Activated CD4-positive, alpha-beta T cell treated with anti-CD3 and anti-CD28 coated beads for 36 hours (primary cell): ENCODE measurements around the gene RNF169. TPM values are rescaled to one million over a fixed set of nuclear protein-coding genes. Genes with fewer than 3 reads are reported as not detected.

Experiments
- ATAC-seq: fragments of 200-7000 bp; cut with Tn5 transposase; one replicate; pipeline ENCODE4 v1.10.0; 2021; ENCODE audit warnings: mild to moderate bottlenecking, moderate library complexity
- CTCF ChIA-PET: fragments of 350-600 bp; sonication (Branson Sonifier 250); formaldehyde crosslinking; loops from one replicate; lab custom pipeline; 2021; ENCODE audit warnings: antibody characterized with exemption; lab: Charles Lee
- POLR2A ChIA-PET: fragments of 350-600 bp; sonication (Branson Sonifier 250); formaldehyde crosslinking; loops from one replicate; lab custom pipeline; 2021; ENCODE audit warnings: antibody characterized with exemption, inconsistent platforms; lab: Charles Lee
- DNase-seq: peaks from one replicate; pipeline ENCODE4 v3.0.0-alpha.2; 2020
- H3K27ac Mint-ChIP-seq: one replicate; pipeline ENCODE4 v1.8.0; 2021; ENCODE audit warnings: mixed read lengths
- H3K27me3 Mint-ChIP-seq: one replicate; pipeline ENCODE4 v1.8.0; 2021; ENCODE audit warnings: mixed read lengths
- H3K36me3 Mint-ChIP-seq: one replicate; pipeline ENCODE4 v1.8.0; 2021; ENCODE audit warnings: low read depth, mixed read lengths
- H3K4me1 Mint-ChIP-seq: one replicate; pipeline ENCODE4 v1.8.0; 2021; ENCODE audit warnings: mixed read lengths
- H3K4me3 Mint-ChIP-seq: one replicate; pipeline ENCODE4 v1.8.0; 2021; ENCODE audit warnings: mild to moderate bottlenecking, moderate library complexity, mixed read lengths
- H3K9me3 Mint-ChIP-seq: one replicate; pipeline ENCODE4 v1.8.0; 2021; ENCODE audit warnings: low read depth, mixed read lengths
- intact Hi-C, 2 experiments: fragments of 100-400 bp; cut with DNase I in 1 of 2; cut with micrococcal nuclease in 1 of 2; formaldehyde crosslinking; loops; one replicate each; pipeline versions ENCODE4 v1.14.2 to v1.15.1; 2022 to 2024; cut with DNase I, micrococcal nuclease
- total RNA-seq, 2 experiments: library from RNA; stranded (reverse); gene quantifications; one replicate each; pipeline ENCODE4 v1.2.3, GENCODE V29; 2021

Gene RNF169
- total RNA-seq, 2 experiments from 2014 or later, result 15.3 to 16.0 TPM

- POLR2A ChIA-PET, result no interaction called here
- Mint-ChIP-seq H3K27me3 (no peaks in the 10 kb centered on the region), H3K4me1 (peaks cover 37% of the 10 kb centered on the region), H3K27ac (no peak overlapping the region), H3K4me3 (no peak overlapping the region), H3K36me3 (peaks cover 3% of the 10 kb centered on the region), H3K9me3 (no peaks in the 10 kb centered on the region)
- intact Hi-C loops, result no loop called here
- CTCF ChIA-PET, result no interaction called here
- no peak for ATAC-seq
- no peak for DNase-seq
Measured at GRCh38 chr11:74770456-74770855, 21.8 kb downstream of the RNF169 start.

GRCh38 chr11:74771139-74771538 lies 22.5 kb downstream of the RNF169 start:
- no peak overlapping the region for H3K27ac Mint-ChIP-seq

GRCh38 chr11:74773476-74773875 lies 24.8 kb downstream of the RNF169 start:
- H3K4me1 Mint-ChIP-seq, result peaks cover 34% of the 10 kb centered on the region
- peaks cover 3% of the 10 kb centered on the region for H3K36me3 Mint-ChIP-seq
- no peaks in the 10 kb centered on the region for H3K27me3 Mint-ChIP-seq
- intact Hi-C loops, result no loop called here
- ATAC-seq (no peak), DNase-seq (no peak)
- CTCF ChIA-PET, result interaction anchor here (0.8 to 1.4 kb wide), 4 partner anchors 11 to 18 kb away, joined by 3 read pairs; no protein-coding TSS in a partner anchor
- POLR2A ChIA-PET, result no interaction called here
- H3K4me3 Mint-ChIP-seq, result no peak overlapping the region
- no peaks in the 10 kb centered on the region for H3K9me3 Mint-ChIP-seq
- H3K27ac Mint-ChIP-seq, result no peak overlapping the region

More at GRCh38 chr11:74771139-74771538, 22.5 kb downstream of the RNF169 start:
- Mint-ChIP-seq H3K27me3 (no peaks in the 10 kb centered on the region), H3K36me3 (peaks cover 3% of the 10 kb centered on the region), H3K4me1 (peaks cover 39% of the 10 kb centered on the region), H3K9me3 (no peaks in the 10 kb centered on the region), H3K4me3 (no peak overlapping the region)
- intact Hi-C loops, result no loop called here
- POLR2A ChIA-PET, result interaction anchor here (0.6 kb wide), 1 partner anchor 8 kb away, joined by 3 read pairs; no protein-coding TSS in a partner anchor
- no peak for DNase-seq
- ATAC-seq, result no peak
- CTCF ChIA-PET, result no interaction called here

GRCh38 chr11:74775762-74776161 lies 27.1 kb downstream of the RNF169 start:
- H3K27me3 Mint-ChIP-seq, result no peaks in the 10 kb centered on the region
- peaks cover 21% of the 10 kb centered on the region for H3K4me1 Mint-ChIP-seq
- no peaks in the 10 kb centered on the region for H3K9me3 Mint-ChIP-seq
- ChIA-PET CTCF (interaction anchor here (1.0 to 1.7 kb wide), 2 partner anchors 36 to 50 kb away, joined by 3 to 4 read pairs; no protein-coding TSS in a partner anchor), POLR2A (no interaction called here)
- intact Hi-C loops, result no loop called here
- H3K27ac Mint-ChIP-seq, result no peak overlapping the region
- H3K36me3 Mint-ChIP-seq, result peaks cover 3% of the 10 kb centered on the region
- no peak for ATAC-seq
- DNase-seq, result no peak
- H3K4me3 Mint-ChIP-seq, result no peak overlapping the region

- no peaks in the 10 kb centered on the region for H3K36me3 Mint-ChIP-seq
- no peak overlapping the region for H3K4me3 Mint-ChIP-seq
- H3K27ac Mint-ChIP-seq, result no peak overlapping the region
- POLR2A ChIA-PET, result no interaction called here
- ATAC-seq (no peak), DNase-seq (no peak)
- intact Hi-C loops, result no loop called here
- H3K4me1 Mint-ChIP-seq, result peaks cover 21% of the 10 kb centered on the region
- H3K27me3 Mint-ChIP-seq, result no peaks in the 10 kb centered on the region
- H3K9me3 Mint-ChIP-seq, result no peaks in the 10 kb centered on the region
- CTCF ChIA-PET, result no interaction called here
Measured at GRCh38 chr11:74776546-74776945, 27.9 kb downstream of the RNF169 start.

GRCh38 chr11:74777038-74777437 lies 28.4 kb downstream of the RNF169 start:
- intact Hi-C loops, result no loop called here
- DNase-seq, result no peak
- Mint-ChIP-seq H3K27ac (no peak overlapping the region), H3K9me3 (no peaks in the 10 kb centered on the region), H3K27me3 (no peaks in the 10 kb centered on the region), H3K36me3 (no peaks in the 10 kb centered on the region), H3K4me1 (peaks cover 21% of the 10 kb centered on the region), H3K4me3 (no peak overlapping the region)
- ATAC-seq, result no peak
- CTCF ChIA-PET, result no interaction called here
- POLR2A ChIA-PET, result no interaction called here

- Mint-ChIP-seq H3K9me3 (no peaks in the 10 kb centered on the region), H3K27me3 (no peaks in the 10 kb centered on the region), H3K4me3 (no peak overlapping the region), H3K27ac (no peak overlapping the region), H3K36me3 (no peaks in the 10 kb centered on the region), H3K4me1 (peaks cover 24% of the 10 kb centered on the region)
- no peak for DNase-seq
- POLR2A ChIA-PET, result no interaction called here
- intact Hi-C loops, result no loop called here
- CTCF ChIA-PET, result interaction anchor here (0.7 kb wide), 1 partner anchor 72 kb away, joined by 3 read pairs; no protein-coding TSS in a partner anchor
- no peak for ATAC-seq
Measured at GRCh38 chr11:74777877-74778276, 29.2 kb downstream of the RNF169 start.

- H3K9me3 Mint-ChIP-seq, result no peaks in the 10 kb centered on the region
- no peak overlapping the region for H3K4me3 Mint-ChIP-seq
- CTCF ChIA-PET, result interaction anchor here (0.7 to 1.6 kb wide), 2 partner anchors 39 to 72 kb away, joined by 3 to 4 read pairs; no protein-coding TSS in a partner anchor
- DNase-seq (no peak), ATAC-seq (no peak)
- H3K27me3 Mint-ChIP-seq, result no peaks in the 10 kb centered on the region
- POLR2A ChIA-PET, result no interaction called here
- no peaks in the 10 kb centered on the region for H3K36me3 Mint-ChIP-seq
- intact Hi-C loops, result no loop called here
- H3K27ac Mint-ChIP-seq, result no peak overlapping the region
- peaks cover 29% of the 10 kb centered on the region for H3K4me1 Mint-ChIP-seq
Measured at GRCh38 chr11:74778581-74778980, 29.9 kb downstream of the RNF169 start.

GRCh38 chr11:74780248-74781005 lies 31.8 kb downstream of the RNF169 start:
- intact Hi-C loops, result no loop called here
- Mint-ChIP-seq H3K27me3 (no peaks in the 10 kb centered on the region), H3K27ac (no peak overlapping the region), H3K36me3 (no peaks in the 10 kb centered on the region), H3K4me1 (peaks cover 34% of the 10 kb centered on the region), H3K9me3 (no peaks in the 10 kb centered on the region), H3K4me3 (no peak overlapping the region)
- DNase-seq, result no peak
- POLR2A ChIA-PET, result no interaction called here
- ATAC-seq, result no peak
- CTCF ChIA-PET, result interaction anchor here (1.1 to 1.8 kb wide), 3 partner anchors 11 to 41 kb away, joined by 3 to 11 read pairs (median 5); no protein-coding TSS in a partner anchor

- Mint-ChIP-seq H3K27ac (peak overlapping the region; percentile 58), H3K4me3 (no peak overlapping the region), H3K27me3 (no peaks in the 10 kb centered on the region), H3K4me1 (peaks cover 26% of the 10 kb centered on the region), H3K9me3 (no peaks in the 10 kb centered on the region), H3K36me3 (no peaks in the 10 kb centered on the region)
- POLR2A ChIA-PET, result interaction anchor here (0.6 kb wide), 1 partner anchor 78 kb away, joined by 8 read pairs; no protein-coding TSS in a partner anchor
- no peak for DNase-seq
- intact Hi-C loops, result no loop called here
- peak; percentile 73 for ATAC-seq
- CTCF ChIA-PET, result interaction anchor here (0.8 to 1.4 kb wide), 4 partner anchors 30 to 239 kb away, joined by 3 to 4 read pairs (median 3); partner anchors contain the start of gene RNF169
Measured at GRCh38 chr11:74783241-74783871, 34.7 kb downstream of the RNF169 start.

- peak overlapping the region; percentile 11 for H3K27ac Mint-ChIP-seq
- no peaks in the 10 kb centered on the region for H3K9me3 Mint-ChIP-seq
- no peak overlapping the region for H3K4me3 Mint-ChIP-seq
- intact Hi-C loops, result no loop called here
- ChIA-PET CTCF (interaction anchor here (1.1 to 1.4 kb wide), 2 partner anchors 11 to 31 kb away, joined by 3 to 4 read pairs; no protein-coding TSS in a partner anchor), POLR2A (no interaction called here)
- peaks cover 23% of the 10 kb centered on the region for H3K4me1 Mint-ChIP-seq
- no peaks in the 10 kb centered on the region for H3K27me3 Mint-ChIP-seq
- peak; percentile 65 for ATAC-seq
- H3K36me3 Mint-ChIP-seq, result no peaks in the 10 kb centered on the region
- no peak for DNase-seq
Measured at GRCh38 chr11:74784234-74784633, 35.6 kb downstream of the RNF169 start.
